HL-60 (cell line): ENCODE measurements around the gene DEGS2.

Experiments used
- CTCF ChIP-seq: IDR thresholded peaks from one replicate; pipeline ENCODE4 v1.5.1; 2011; ENCODE audit warnings: low read length, control low read depth, inconsistent platforms; ENCODE audit not compliant: insufficient read depth
- GABPA ChIP-seq: IDR thresholded peaks from 2 replicates; pipeline ENCODE4 v1.6.1; 2012; ENCODE audit warnings: low read depth
- POLR2AphosphoS5 ChIP-seq: IDR thresholded peaks from 2 replicates; pipeline ENCODE4 v1.6.1; 2012; ENCODE audit warnings: low read depth
- SPI1 ChIP-seq: IDR thresholded peaks from 2 replicates; pipeline ENCODE4 v1.6.1; 2012; ENCODE audit warnings: low read depth, mild to moderate bottlenecking, borderline replicate concordance

- TF ChIP-seq CTCF (no peak), GABPA (no peak), POLR2AphosphoS5 (no peak), SPI1 (no peak)
Measured at GRCh38 chr14:100102156-100102785, 57.2 kb downstream of the DEGS2 start.
